ENCODE measurements around the gene HSBP1.

Gene HSBP1

DNA sequence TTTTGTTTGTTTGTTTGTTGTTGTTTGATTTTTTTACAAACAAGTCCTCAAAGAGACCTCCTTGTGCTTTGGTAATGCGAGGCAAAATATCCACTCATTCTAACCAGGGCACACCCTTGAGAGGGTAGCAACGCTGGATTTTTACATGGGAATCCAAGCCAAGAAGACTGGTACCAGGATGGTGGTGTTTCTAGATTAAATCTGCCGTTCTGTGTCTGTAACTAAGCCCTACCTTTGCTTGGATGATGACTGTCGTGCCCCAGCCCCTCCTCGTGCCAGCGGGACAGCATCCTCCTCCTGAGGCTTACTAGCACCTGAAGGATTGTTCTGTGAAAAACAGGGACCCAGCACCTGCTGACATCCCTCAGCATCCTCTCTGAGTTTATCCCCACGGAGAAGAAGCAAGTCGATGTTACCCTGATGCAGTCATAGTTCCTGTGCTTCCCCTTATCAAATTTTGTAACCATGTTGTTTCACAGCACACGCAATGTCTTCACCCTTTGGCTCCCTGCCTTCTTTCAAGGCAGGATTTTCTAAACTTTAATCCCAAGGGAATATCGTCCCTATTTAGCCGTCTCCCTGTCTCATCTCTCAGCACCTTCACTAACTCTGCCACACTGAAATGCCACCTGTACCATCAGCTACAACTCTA, 5.1 kb upstream of the HSBP1 start:
- no peak for DNase-seq

DNA sequence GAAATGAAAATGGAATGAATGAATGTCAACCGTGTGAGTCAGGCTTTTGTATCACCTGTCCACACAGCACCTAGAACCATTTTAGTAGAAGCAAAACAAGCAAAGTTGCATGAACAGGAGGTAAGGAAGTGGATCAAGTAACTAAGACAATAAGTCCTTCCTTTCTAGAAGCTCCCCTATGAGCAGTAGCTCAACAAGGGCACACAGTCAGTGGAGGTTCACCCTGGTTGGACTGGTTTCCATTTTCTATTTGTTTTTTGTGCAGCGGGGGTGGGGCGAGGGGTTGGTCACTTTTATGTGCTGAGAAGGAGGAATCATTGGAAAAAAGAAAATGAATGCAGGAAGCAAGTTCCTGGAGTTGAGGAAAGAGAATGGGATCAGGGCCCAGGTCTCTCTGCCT, 4.0 kb upstream of the HSBP1 start:
- no peak for DNase-seq

DNA sequence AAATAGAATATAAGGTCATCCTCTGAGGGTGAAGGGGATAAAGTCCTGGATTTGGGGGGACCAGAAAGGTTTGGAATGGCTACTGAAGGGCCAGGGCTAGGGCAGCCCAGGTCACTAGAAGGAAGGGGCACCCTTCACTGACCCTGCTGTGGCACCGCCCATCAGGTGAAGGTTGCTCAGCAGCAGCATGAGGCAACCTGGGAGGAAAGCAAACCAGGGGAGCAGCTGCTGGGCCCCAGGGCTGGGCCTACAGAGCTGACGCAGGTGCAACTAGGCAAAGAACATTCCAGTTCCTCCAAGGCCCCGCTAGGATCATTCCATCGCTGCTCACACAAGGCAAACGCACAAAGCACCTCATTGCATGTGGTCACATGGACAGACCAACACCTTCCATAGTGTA, 3.4 kb upstream of the HSBP1 start:
- no peak for DNase-seq

DNA sequence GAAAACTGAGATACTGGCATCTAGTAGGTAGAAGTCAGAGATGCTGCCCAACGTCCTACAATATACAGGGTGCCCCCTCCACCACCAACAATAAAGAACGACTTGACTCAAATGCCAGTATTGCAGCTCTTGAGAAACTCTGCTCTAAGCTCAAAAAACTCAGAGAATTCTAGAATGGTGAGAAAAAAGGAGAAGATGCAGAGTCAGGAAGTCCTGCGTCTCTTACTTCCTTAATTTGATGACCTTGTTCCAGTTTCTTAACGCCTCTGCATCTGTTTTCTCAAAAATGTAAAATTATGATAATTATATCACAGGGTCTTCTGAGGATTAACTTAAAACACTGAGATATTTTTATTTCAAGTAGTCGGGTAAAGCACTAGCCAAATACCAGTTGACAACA, 1.7 kb upstream of the HSBP1 start:
- DNase-seq, result no peak

DNA sequence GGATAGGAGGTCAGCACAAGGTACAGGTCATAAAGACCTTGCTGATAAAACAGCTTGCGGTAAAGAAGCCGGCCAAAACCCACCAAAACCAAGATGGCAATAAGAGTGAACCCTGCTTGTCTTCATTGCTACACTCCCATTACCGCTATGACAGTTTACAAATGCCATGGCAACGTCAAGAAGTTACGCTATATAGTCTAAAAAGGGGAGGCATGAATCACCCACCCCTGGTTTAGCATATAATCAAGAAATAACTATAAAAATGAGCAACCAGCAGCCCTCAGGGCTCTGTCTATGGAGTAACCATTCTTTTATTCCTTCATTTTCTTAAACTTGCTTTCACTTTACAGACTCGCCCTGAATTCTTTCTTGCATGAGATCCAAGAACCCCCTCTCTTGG, 1.0 kb upstream of the HSBP1 start:
- no peak for DNase-seq

DNA sequence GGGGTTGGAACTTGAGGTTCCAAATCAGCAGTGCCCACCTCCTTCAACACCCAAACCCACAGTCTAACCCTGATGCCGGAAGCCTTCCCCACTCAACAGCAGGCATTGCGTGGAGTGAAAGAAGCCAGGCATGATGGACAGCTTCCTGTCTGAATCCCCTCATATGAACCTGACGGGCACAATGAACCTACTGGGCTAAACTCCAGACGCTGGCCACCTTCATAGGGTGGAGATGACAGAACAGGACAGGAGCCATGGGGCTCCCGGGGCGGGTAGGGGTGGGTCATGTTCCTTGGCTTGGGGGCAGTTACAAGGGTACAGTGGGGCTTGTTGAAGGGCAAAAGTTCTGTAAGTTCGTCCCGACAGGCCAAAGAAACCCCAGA, 460 bp upstream of the HSBP1 start:
- DNase-seq, result peak in 2 of 56 donors; percentile 36 to 56

DNA sequence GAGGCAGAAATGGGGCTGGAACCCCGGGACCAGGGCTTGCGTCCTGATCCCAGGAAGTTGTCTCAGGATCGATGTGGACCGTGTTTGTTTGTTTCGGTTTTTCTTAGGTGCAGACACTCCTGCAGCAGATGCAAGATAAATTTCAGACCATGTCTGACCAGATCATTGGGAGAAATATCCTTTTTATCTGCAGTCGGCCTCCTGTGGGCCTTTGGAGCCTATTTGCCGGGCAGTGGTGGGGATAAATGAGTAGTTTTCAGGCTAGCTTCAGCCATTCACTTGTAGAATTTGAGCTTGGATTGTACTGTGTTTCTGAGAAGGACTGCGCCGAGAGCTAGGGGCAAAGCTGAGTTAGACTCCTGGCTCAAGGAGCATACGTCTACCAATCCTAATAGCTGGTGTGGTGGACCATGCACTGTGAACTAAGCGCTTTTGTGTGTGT, 816 bp downstream of the HSBP1 start:
- peak in 1 of 56 donors; percentile 37 for DNase-seq

DNA sequence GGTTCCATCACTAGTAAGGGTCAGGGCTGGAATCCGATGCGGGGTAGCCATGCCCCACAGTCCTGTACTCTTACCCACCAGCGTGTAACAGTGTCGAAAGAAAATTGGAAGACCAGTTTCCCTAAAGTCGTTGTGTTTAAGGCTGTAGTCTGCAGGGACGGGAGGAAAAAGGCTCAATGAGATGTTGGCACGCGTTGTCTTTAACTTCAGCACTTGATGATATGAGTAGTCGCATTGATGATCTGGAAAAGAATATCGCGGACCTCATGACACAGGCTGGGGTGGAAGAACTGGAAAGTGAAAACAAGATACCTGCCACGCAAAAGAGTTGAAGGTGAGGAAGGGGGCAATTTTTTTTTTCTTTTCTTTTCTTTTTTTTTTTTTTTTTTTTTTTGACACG, 1.3 kb downstream of the HSBP1 start:
- DNase-seq, result no peak

DNA sequence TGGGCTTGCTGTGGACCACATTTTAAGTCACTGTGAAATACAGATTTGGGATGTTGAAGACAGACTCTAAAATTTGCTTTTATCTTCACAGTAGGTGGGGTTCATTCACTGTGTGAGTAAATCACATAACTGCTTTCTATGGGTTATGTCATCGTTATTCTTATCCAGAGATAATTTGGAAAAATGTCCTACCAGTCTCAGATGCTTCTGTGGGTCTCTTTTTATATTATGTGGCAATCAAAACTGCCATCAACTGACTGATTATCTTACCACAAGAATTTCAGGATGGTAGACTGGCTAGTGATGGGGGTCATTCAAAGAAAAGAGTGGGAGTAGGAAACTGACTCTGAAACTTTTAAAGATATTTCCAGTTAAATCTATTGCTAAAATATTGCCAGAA, 3.1 kb downstream of the HSBP1 start:
- DNase-seq, result no peak

DNA sequence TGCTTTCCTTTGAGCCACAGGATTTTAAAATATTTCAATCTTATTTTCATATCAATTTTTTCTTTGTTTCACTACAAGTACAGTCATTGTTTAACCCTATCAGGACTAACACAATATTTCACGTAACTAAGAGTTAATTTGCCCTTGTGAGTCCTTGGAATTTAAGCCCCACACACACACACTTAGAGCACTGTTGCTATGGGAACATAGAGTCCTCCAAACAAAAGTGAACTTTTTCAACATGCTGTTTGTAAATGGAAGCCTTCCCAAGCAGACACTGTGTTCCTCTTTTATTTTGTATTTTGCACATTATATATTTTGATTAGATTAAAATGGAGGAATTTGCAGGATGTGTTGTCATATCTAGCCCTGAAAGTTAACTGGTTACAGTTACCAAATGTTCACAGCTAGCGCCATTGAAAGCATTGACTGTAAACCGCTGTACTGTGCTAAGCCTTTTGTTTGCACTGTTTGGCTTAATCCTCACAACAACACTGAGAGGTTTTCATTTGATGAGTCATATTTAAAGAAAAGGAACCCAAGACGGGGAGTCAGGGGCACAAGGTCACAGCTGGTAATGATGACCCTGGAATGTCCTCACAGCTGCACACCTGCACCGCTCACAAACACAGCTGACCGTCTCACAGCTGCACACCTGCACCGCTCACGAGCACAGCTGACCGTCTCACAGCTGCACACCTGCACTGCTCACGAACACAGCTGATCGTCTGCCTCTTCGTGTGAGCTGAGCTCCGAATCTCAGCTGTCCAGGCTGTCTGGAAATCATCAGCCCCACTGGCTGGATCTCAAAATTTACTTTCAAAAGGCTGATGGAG, 6.3 kb downstream of the HSBP1 start:
- DNase-seq, result peak in 2 of 56 donors; percentile 5 to 12

DNA sequence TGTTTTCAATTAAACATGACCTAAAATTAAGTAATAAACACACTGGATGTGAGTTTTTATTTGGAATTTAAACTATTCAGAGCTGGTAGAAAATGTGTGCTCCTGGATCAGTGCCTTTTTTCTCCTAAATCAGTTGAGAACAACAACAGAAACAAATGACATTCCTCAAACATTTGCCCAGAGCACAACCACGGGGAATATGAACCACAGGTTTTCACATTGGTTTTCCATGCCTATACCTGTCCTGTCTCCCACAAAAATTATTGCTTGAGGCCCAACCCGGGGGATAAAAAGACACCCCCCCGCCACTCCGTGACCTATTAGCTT, 6.8 kb downstream of the HSBP1 start:
- no peak for DNase-seq

DNA sequence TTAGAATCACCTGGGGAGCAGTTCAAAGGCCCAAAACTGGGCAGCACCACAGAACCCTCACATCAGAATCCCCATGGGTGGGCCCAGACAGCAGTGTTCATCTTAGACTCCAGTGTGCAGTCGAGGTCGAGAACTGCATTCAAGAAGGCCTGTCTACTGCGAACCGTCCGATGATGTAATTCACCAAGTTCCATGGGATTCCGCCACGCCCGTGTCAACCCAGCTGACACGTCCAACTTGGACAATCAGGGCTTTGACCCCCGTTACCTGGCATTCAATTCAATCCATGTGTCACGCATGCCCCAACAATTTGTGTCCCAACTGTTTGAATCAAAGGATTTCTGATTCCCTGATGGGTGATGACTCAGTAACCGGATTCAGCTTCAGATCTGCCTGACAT, 9.2 kb downstream of the HSBP1 start:
- no peak for DNase-seq

DNA sequence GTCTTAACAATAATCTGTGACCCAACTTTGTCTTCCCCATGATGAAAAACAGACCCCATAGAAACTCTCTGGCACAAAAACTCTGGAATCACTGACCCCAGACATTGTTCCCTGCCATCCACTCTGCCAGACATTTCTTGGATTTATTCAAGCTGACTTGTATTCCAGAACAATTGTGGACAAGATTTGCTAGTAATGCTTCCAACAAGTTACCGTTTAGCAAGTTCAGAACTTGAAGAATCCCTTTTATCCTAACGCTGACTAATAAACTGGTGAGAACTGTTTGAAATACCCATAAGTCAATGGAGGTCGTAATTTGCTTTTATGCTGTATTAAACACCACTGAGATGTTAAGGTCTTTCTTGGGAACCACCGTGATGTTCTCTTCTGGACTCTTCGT, 10.5 kb downstream of the HSBP1 start:
- no peak for DNase-seq

DNA sequence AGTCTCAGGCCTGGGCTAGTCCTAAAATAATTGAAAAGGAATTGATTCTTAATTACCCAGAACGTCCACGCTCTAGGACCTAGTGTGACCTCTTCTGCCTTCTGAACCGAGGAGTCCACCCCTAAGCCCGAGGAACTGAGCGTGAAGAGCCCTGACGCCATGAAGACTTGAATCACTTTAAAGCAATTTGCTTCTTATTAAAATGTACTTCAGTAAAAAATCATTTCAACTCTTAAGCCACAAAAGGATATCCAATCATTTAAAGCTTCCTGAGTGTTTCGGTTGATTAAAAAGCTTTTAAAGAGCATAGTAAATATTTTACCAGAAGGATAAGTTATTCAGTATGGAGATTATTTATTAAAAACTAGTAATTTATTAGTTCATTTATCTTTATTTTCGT, 11.6 kb downstream of the HSBP1 start:
- no peak for DNase-seq

DNA sequence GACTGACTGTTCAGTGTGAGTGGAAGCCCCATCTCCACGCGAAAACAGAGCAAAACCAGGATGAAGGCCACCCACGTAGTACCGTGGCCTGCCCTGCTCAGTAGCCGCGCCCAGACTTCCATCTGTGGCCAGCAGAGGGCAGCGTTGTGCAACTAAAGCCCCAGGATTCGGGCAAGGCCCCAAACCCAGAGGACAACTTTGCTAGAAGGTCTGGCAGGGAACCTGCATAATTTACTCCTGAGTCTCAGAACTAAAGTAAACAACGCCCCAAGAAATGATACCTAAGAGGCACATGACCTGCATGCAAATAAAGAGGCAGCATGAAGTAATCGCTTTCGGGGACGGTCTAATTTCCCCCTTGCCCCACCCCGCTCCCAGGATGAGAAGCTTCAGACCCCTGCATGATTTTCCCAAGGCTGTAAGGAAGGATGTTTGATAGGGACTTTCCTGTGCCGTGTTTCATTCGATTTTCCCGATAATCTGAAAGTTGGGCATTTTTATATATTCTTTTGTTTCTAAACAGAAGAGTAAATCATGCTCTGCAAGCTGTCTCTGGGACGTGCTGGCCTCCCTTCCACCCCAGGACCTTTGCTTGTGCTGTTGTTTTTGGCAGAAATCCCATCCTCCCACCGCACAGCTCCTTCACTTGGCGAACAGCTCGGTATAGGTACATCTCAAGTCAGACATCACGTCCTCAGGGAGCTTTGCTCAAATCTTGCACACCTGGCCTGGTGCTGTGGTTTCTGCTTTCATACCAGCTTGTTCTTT, 18.6 kb downstream of the HSBP1 start:
- peak in 54 of 56 donors; percentile 11 to 91 (median 66) for DNase-seq

DNA sequence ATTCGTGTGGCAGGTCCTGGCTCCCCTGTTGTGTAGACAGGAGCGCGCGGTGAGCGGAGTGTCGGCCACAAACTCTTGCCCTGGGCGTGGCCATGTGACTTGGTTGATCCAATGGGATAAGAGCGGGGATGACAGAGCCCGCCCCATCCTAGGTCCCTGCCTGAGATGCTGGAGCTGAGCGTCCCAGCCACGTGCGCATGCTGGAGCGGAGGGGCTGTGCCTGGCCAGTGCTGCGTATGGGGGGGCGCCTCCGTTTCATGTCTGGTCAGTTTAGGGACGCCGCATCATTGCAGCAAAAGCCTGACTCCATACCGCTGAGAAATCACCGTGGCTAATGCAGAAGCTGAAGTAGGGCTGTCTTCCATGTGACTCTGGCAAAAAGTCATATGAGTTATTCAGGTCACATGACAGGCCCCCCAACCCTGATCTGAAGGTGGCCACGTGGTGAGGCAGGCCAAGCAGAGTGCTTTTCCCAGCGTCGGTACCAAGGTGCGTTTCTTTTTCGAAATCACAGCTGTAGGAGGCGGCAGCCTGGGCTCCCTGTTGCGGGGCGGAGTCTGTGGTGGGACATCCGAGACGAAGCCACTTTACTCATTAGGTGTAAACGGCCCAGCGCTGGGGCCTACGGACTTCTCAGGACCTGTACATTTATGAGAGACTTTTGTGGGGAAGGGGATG, 22.5 kb downstream of the HSBP1 start:
- DNase-seq, result no peak

DNA sequence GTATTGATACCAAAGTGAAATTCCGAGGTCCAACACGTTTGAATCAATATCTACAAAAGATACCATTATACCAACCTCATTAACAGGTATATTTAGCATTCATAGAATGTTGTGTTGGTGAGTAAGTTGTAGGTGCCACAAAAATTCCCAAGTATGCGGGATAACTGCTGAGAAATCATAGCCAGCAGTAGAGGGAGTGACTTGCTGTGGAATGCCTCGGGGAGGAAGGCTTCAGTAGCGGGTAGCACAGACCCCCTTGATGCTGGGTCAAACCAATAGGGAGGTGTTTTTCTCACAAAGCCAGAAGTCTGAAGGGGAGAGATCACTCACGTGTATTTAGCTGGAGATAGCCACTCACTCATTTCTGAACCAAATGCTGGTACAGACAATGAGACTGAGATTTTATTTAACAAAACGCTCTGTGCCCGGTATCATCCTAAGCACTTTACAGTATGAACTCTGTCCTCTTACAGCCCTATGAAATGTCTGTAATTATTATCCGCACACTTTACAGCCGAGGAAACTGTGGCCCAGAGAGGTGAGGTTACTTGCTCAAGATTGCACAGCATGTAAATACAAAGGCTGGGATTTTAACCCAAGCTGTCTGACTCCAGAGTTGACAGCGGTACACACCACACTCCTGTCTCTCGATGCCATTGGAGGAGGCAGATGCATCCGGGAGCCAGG, 23.1 kb downstream of the HSBP1 start:
- DNase-seq, result no peak

DNA sequence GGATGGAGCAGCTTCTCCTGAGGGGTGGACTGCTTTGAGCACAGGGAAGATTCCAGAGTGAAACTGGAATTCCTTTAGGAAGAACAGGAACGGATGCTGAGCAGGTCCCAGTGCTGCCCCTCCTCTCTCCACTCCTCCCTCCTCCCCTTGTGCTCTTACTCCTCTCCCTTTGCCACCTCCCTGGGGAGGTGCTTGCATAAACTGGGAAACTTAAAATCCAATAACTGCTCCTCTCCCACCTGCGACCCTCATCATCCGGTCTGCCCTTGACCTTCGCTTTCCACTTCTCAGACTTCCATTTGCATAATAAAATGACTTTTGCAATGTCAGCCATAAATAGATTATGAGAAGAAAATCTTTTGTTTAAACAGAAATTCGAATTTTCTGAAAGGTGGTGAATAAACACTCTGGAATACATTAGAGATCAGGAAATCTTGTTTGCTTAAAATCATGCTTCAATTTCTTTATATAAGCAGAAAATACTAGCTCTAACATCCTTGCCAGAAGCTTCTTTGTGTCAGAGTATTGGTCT, 23.7 kb downstream of the HSBP1 start:
- no peak for DNase-seq

DNA sequence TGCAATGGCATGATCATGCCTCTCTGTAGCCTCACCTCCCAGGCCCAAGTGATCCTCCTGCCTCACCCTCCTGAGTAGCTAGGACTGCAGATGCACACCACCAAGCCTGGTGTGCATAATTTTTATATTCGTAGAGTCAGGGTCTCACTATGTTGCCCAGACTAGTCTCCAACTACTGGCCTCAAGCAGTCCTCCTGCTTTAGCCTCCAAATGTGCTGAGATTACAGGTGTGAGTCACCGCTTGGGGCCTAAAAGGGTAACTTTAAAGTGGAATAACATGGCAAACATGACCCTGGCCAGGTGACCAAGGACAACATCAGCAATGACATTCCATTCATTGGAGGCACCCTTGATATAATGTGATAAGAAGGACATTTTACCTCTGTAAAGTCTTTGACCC, 26.1 kb downstream of the HSBP1 start:
- no peak for DNase-seq

DNA sequence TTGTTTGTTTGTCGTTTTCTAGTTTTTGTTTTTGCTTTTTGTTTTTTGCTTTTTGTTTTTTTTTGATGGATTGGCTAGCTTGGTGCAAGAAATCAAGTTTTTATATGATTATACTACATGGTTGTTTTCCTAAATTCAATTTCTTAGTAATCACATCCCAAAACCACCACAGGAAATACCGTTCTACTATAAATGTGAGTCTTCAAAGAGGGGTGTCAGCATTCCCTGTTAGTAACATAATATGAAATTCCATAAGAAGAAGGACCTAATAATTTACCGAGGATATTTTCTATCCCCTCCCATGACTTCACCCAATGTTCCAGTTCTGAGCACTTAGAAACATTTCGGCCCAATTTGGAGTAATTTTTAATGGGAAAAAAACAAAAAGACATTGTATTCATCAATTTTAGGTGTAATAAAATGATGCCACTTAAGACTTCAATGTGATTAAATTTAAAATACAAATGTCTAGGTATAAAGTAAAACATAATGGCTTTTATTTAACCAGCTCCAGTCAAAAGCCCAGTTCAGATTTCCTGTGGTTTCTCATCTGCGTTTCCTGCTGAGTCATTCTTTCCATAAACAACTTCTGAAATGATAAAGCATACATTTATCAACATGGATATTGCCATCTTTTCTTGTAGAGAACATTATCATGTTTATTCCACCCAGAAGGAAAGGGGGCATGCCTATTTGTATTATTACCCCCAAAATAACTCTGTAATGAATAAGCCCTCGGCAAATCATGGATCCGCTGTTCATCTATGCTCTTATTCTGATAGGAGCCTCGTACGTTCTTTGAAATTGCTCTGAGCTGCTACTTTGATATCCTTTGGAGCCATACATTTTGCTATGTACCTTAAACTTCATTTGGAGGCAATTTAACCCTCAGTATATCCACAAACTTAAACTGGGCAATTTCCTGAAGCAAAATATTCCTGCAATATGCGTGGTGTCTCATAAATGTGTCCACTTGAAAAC, 28.1 kb downstream of the HSBP1 start:
- no peak for DNase-seq

Data from amygdala (tissue), 56 donors.